Ramos (cell line): ENCODE measurements around the gene ERICH2.
"Not testable (repeated sequence)": the region's sequence is repeated elsewhere in the genome, so short reads cannot be mapped to it uniquely, and the experiment has no call there.

Experiments used
- in situ Hi-C: fragments of 300-500 bp; cut with MboI; formaldehyde crosslinking; loops from one replicate; pipeline ENCODE4 v1.14.3; 2022; ENCODE audit warnings: low sequenced_read_pairs; ENCODE audit not compliant: unreplicated experiment

Gene ERICH2, protein sequence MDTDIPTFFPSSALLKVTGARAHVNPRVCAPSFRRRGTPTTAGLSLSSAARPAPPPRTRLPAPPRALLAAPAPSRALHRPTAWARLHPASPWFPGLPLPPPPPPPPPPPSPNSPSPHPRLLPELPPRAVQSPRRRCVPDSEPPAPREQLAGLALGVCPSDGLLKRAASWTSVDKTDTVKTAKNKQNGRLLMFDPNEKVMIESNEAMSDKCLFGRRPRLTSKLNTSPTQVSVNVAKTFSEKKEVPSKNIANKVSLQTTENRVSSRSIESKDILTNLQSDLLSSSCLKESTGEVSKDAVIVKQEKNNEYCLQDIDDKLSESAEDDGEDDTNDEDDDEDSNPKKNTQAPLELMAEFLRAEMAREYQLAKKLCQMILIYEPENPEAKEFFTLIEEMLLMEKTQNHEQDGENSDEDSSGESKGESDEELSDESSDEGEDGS

DNA sequence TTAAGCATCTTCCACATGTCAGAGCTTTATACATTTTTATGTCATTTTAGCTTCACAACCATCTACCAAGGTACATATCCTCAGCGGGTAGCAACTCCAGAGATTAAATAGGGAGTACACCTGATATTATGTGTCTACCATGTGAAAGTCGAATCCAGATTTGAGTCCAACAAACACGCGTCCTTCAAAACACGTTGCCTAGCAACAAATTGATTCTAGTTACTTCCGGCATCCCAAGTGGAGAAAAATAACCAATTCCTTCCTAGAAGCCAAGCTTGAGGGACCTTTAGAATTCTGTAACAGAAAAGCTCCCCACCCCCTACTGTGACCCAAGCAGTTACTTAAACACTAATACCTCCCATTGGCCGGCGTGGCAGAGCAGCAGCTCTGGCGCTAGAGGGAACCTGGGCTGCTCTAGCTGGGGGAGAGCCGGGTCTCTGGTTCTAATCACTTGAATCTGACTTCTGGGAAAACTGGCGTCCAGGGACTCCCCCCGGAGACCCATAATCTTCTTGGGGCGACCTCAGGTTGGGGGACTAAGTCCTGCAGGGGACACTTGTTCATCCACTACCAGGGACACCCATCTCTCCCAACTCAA, at the start of gene ERICH2:
TSS of gene ERICH2 (plus strand) at position 371 of the 598 bp plus-strand sequence. CDS start 304 bp downstream, outside the sequence.
- in situ Hi-C loops, result no loop called here

DNA sequence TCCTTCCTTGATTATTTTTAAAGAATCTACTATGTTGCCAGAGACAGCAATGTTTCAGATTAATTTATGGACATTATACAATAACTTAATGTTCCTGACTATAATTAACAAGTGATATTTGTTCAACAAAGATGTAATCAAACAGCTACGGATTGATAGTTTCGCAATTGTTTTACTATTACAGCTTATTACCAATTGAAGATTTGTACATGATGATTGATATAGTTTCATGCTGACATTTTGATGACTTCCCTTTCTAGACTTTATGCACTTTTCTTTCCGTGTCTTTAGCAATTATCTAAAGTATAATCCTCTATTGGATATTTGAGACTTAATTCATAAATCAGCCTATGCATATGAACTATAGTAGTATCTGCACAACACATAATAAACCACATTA, 48.5 kb upstream of the ERICH2 start:
- in situ Hi-C loops, result no loop called here

DNA sequence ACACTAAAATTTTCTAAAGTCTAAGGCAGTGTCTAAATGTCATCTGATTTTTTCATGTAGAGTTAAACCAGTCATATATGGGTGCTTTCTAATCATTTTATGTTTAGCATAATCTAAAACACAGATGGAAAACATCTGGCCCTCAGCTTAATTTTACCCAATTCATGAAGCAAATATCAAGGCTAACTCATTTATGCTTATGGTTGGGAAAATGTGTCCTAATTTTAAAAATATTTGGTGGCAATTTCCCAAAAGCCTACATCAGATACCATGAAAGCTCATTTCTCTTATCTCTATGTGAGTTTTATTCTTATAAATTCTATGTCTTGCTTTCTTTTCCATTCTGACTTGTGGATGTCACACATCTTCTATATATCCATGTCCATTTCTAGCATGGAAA, 47.9 kb upstream of the ERICH2 start:
- in situ Hi-C loops, result no loop called here

DNA sequence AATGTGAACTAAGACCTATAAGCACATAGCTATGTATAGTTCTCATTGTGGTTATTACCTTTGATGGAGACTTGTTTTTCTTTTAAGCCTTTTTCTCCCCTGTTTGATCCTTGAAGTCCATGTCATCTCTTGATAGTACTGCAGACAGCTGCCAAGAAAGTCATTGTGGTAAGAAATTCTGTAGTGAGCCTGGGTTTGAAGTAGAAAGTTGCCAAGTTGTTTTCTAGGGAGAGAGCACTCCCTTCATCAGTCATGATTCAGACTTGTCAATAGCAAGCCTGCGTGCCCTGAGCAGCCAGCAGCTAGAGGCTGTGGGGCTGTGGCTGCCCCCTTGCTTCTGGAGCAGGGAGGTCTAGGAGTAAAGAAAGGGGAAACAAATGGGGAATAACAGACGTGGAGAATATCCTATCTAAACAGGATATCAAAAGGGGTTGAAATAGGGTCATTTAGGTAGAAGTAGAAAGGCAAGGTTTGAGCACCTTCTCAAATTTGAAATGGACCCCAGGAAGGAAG, 46.7 kb upstream of the ERICH2 start:
- in situ Hi-C loops, result no loop called here

DNA sequence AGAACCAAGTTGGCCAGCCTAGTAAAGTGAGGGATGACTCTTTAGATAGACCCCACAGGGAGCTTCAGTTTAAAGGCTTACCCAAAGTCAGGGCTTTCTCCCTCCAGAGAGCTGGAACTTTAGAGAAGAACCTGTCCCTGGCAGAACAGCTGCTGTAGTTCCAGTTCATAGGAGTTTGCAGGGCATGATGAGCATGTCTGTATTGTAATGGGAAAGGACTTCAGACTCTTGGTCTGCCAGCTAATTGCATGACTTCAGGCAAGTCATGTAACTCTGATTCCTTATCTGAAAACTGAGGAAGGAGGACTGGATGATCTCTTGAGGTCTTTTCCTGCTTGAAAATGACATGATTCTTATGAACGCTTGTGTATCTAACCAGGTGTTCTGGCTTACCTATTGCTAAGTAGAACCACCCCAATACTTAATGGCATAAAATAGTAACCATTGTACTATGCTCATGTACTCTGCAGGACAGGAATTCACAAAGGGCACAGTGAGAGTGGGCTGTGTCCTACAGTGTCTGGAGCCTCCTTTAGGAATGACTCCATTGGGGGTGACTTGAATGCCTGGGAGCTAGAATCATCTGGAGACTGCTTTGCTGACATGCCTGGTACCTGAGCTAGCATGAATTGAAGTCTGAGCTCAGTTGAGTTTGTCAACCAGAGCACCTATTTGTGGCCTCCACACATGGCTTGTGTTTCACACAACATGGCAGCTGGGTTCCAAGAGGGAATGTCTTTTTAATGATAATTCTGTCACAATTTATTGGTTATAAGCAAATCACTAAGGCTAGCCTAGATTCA, 36.2 kb upstream of the ERICH2 start:
- in situ Hi-C loops, result no loop called here

DNA sequence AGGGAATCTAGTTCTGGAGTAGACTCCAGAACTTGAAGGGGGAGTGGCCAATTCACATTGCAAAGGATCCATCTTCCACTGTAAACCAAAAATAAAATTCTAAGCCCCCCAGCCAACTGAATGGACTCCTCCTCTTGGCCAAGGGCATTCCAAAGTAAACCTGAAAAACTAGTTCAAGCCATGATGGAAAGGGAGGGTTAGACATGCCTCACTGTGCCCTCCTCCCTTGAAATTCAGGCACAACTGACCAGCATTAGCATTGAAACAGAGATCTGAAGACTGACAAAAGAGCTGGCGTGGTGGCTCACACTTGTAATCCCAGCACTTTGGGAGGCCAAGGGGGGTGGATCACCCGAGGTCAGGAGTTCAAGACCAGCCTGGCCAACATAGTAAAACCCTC, 35.6 kb upstream of the ERICH2 start:
- in situ Hi-C loops, result not testable (repeated sequence)

DNA sequence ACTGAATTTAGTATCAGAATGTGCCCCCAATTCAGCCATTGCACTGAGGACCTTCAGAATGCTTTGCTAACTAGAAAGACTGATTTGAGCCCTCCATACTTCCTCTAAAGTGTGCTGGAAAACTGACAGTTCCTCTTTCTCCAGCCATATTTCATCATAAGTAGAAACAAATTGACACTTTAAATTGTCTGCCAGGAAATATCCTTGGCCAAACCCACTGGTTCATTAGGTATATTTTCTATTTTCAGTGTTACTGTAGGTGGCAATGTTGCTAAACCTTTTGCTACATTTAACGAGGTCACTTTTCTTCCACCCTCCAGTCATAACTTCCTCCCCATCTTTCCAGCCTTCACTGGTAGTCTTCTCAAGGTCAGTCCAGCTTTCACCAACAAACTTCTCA, 33.5 kb upstream of the ERICH2 start:
- in situ Hi-C loops, result no loop called here

DNA sequence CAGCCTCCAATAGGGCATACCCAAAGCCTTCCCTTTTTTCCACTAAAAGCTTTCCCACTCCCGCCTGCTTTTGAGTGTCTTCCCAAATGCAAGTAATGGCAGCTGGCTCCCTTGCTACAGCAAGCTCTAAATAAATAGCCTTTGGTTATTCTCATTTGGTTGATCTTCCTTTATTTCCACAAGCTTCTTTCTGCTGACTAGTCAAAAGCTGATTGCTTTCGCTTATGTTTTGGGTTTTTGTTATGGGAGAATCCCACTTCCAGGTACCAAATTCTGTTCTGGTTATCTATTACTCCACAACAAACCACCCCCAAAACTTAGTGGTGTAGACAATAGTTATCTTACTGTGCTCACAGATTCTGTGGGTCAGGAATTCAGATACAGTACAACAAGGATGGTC, 32.8 kb upstream of the ERICH2 start:
- in situ Hi-C loops, result no loop called here

DNA sequence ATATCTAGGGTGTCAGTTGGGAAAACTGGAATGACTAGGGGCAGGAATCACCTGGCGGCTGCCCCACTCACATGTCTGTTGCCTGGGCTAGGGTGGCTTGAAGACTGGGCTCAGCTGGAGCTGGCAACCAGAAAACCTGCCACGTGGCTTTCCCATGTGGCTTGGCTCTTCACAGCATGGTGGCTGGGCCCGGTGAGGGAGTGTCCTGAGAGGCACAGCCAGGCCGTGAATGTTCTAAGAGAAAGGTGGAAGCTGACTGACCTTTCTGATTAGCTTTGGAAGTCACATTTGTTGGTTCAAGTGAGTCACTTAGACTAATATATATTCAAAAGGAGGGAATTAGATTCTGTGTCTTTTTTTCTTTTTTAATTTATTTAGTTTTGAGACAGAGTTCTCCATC, 32.4 kb upstream of the ERICH2 start:
- in situ Hi-C loops, result no loop called here

DNA sequence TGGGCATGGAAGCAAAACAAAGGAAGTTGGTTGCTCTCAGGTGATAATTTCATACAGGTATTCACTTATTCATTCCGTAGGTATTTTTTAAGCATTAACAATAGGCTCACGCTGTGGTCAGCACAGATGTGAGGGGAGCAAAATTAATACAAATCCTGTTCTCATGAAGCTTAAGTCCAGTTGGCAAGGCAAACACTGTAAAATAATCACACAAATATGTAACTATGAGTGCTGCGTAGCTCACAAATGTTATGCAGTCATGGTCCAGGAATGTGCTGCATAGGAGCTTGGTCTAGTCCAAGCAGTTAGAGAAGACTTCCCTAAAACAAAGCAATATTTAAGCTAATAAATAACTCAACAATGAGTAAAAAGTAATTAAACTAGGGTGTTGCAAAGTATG, 31.1 kb upstream of the ERICH2 start:
- in situ Hi-C loops, result no loop called here

DNA sequence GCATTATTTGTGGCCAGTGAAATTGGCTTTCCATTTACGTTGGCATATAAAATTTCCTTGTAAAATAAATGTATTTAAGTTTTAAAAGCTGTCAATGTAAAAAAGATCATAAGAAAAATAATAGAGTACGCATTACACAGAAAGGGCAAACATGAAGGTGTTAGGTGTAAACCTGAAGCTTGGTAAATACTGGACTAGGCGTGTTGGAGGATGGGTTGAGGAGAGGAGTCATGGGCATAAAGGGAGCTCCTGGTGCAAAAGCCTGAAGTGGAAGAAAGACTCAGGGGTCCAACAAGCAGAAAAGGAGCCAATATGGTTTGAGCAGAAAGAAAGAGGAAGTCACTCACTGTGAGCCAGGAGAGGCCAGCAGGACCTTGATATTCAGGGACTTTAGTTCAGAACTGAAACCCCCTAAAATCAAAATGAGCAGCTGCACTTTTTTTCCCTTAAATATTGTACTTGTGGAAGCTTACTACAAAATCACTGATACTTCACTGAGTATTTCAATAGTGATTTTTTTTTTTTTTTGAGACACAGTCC, 30.6 kb upstream of the ERICH2 start:
- in situ Hi-C loops, result no loop called here

DNA sequence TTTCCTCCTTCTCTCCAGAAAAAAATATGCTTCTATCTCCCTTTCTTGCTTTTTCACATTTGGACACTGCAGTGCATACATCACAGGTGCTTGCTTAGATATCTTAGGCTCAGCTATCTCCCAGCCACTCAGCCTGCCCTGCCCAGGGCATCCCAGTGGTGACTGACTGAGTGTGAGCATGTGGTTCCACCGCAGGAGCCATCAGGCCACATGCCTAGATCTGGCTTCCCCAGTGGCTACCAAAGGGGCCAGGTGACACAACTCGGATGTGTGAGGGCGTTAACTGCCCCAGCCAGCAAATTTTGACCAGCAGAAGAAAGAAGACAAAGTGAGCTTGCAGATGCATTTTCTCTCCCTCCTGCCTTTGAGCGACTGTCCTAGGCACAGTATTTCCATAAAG, 29.5 kb upstream of the ERICH2 start:
- in situ Hi-C loops, result no loop called here

DNA sequence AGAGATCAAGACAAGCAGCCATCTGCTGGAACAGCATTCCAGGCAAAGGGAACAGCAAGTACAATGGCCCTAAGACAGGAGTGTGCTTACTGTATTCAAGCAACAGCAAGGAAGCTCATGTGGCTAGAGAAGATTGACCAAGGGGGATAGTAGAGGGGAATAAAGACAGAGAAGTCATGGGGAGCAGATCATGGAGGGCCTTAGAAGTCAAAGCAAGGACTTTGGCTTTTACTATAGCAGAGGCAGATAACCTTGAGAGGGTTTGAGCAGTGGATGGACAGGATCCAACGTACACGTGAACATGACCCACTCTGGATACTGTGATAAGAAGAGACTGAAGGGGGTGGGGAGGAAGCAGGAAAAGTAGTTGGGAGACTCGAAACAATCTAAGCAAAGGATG, 28.2 kb upstream of the ERICH2 start:
- in situ Hi-C loops, result no loop called here

DNA sequence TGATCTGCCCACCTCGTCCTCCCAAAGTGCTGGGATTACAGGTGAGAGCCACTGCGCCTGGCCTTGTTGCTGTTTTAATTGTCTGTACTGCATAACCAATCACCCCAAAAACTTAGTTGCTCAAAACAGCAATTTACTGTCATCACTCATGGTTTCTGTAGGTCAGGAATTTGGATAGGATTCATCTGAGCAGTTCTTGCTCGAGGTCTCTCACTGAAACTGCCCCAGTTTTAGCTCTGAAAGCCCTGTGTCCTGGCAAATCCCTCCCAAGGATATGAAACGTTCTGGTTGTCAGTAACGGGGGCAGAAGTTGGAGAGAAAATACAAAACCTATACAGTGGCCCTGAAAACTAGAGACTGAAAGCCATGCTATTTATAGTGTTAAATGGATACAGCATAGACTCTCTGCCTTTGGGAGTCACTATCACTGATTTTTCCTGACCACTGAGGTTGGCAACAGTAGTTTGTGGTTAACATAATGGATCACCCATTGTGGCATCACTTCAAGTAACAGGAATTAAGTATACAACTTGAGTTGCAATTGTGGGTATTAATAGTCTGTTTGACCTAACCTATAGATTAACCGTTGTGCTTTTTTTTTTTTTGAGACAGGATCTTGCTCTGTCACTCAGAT, 27.2 kb upstream of the ERICH2 start:
- in situ Hi-C loops, result no loop called here

DNA sequence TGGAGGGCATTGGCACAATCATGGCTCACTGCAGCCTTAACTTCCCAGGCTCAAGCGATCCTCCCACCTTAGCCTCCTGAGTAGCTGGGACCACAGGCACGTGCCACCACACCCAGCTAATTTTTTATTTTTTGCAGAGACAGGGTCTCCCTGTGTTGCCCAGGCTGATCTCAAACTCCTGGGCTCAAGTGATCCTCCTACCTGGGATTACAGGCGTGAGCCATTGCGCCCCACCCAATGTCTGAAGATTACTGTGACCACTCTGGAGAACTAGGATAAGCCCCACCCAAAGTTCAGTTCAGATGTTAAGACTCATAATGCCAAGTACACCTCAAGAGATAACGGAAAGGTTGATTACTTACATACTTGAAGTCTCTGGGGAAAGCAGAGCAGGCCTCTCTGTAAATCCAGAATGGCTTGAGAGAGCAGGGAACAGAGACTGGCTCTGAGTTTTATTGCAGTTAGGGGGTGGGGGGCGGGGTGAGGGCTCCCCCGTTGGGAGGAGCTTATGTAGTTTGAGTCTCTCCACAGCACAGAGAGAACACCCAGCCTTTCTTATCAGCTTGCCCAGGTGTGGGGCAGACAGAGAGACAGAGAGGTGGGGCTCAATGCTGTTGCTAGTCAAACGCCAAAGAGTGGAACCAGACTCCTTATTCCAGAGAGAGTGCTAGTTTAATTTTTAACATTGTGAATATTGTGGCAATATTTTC, 26.5 kb upstream of the ERICH2 start:
- in situ Hi-C loops, result no loop called here

DNA sequence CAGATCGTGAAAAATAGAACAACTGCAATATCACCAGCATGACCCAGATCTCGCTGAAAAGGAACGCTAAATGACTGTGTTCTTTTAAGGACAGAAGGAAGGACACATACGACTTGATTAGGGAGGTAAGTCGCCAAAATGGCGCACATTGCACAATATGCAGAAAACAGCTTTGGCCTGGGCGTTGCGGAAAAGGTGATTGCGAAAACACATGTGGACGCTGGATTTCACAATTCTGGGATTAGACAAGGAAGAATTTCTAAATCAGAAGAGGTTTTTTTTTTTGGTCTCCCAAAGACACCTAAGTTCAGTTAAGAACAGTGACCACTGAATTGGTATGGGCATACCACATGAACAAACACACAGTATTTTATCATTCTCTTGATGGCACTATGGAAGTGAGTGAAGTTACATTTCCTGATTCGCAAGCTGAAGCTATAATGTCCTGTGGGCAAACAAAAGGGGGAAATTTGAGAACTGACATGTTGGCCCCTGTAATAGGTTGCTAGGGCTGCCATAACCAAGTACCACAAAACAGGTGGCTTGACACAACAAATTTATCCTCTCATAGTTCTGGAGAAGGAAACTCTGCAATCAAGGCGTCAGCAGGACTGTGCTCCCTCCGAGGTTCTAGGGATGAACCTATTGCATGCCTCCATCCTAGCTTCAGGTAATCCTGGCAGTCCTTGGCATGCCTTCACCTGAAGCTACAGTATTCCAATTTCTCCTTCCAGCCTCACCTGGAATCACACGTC, 25.8 kb upstream of the ERICH2 start:
- in situ Hi-C loops, result no loop called here

DNA sequence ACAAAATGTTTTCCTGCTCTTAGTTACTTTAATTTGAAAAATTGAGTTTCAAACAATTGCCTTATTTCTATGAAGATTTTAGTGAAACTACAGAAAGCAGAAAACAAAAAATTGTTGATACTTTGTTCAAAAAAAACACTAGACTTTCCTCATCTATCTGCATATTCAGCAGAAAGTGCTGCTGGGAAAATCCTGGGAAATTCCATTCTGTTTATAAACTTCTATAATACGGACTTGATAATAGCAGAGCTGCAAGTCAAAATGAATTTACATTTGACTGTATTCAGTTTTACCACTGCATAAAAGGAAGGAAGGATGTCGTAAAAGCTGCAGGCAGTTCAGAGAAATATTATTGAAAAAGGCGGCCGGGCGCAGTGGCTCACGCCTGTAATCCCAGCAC, 24.9 kb upstream of the ERICH2 start:
- in situ Hi-C loops, result no loop called here

DNA sequence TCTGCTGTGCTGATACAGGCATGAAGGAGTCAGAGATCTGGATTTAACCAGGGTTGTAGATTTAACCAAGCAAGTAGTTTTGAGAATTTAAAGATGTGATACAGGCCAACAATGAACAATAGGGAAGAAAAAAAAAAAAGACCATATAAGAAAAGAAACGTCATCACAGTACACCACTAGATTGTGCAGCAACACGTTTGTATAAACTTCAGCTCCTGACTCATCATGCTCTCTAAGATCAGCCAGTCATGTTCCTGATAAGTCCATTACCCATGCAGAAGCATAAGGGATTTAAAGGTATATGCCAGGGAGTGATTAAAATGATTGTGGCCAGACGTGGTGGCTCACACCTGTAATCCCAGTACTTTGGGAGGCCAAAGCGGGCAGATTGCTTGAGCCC, 22.3 kb upstream of the ERICH2 start:
- in situ Hi-C loops, result no loop called here

DNA sequence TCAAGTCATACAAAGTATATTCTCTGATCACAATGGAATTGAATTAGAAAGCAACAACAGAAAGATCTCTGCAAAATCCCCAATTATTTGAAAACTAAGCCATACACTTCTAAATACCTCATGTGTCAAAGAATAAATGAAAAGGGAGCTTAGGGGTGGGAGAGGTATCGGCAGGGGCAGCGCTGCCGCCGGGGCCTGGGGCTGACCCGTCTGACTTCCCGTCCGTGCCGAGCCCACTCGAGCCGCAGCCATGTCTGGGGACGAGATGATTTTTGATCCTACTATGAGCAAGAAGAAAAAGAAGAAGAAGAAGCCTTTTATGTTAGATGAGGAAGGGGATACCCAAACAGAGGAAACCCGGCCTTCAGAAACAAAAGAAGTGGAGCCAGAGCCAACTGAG, 18.6 kb upstream of the ERICH2 start:
- in situ Hi-C loops, result not testable (repeated sequence)
